DOHH2 (cell line): ENCODE measurements around the gene CCL22.

ENCODE experiments used
- EZH2phosphoT487 ChIP-seq: fragments of 200-600 bp; sonication (generic); IDR thresholded peaks from 2 replicates; pipeline ENCODE4 v1.6.1; 2017; ENCODE audit warnings: borderline replicate concordance, mild to moderate bottlenecking, antibody characterized with exemption, low read length, moderate library complexity, mixed read lengths
- TF ChIP-seq, protein P1 (sequence below): fragments of 200-600 bp; sonication (generic); IDR thresholded peaks from one replicate; pipeline ENCODE4 v1.5.1; 2014; ENCODE audit warnings: antibody characterized with exemption, mild to moderate bottlenecking, low read depth, low read length; ENCODE audit not compliant: poor library complexity, severe bottlenecking

DNA sequence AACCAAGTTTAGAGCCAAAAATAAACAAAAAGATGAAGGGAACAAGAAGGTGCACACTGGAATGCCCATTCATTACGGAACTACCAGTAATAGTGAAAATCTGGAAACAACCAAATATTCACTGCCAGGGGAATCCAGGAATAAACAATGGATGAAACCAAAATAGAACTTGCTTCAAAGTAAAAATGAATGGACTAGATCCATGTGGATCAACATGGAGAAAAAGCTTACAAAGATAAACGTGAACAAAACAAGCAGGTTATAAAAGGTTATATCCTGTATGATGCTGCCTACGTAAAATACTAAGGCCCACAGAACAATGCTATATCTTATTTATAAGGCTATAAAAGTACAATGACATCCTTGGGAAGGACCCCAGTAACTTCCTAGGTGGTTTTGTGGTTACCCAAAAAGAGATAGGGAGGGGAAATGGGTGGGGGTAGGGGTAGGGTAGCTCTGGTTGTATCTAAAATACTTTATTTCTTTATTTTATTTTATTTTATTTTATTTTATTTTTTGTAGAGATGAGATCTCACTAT is 12.8 kb upstream of the CCL22 start:
- TF ChIP-seq, protein P1, sequence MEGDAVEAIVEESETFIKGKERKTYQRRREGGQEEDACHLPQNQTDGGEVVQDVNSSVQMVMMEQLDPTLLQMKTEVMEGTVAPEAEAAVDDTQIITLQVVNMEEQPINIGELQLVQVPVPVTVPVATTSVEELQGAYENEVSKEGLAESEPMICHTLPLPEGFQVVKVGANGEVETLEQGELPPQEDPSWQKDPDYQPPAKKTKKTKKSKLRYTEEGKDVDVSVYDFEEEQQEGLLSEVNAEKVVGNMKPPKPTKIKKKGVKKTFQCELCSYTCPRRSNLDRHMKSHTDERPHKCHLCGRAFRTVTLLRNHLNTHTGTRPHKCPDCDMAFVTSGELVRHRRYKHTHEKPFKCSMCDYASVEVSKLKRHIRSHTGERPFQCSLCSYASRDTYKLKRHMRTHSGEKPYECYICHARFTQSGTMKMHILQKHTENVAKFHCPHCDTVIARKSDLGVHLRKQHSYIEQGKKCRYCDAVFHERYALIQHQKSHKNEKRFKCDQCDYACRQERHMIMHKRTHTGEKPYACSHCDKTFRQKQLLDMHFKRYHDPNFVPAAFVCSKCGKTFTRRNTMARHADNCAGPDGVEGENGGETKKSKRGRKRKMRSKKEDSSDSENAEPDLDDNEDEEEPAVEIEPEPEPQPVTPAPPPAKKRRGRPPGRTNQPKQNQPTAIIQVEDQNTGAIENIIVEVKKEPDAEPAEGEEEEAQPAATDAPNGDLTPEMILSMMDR, result no peak
- TF ChIP-seq EZH2phosphoT487, result no peak
